Nephron (organoid): ENCODE results near the gene CCDC182.

ENCODE experiments used
- H3K27ac Mint-ChIP-seq, 3 experiments: 2 replicates each; pipeline ENCODE4 v1.8.0; 2020; ENCODE audit warnings: mixed read lengths in 3 of 3, mild to moderate bottlenecking in 2 of 3, moderate library complexity in 1 of 3
- H3K27me3 Mint-ChIP-seq: 2 replicates; pipeline ENCODE4 v1.8.0; 2021; ENCODE audit warnings: low read depth, mild to moderate bottlenecking, moderate library complexity, mixed read lengths
- H3K36me3 Mint-ChIP-seq: 2 replicates; pipeline ENCODE4 v1.8.0; 2020; ENCODE audit warnings: low read depth, mixed read lengths
- H3K4me1 Mint-ChIP-seq: 2 replicates; pipeline ENCODE4 v1.8.0; 2020; ENCODE audit warnings: mixed read lengths
- H3K4me3 Mint-ChIP-seq, 3 experiments: 2 replicates each; pipeline ENCODE4 v1.8.0; 2020; ENCODE audit warnings: mild to moderate bottlenecking in 3 of 3, mixed read lengths in 3 of 3, moderate library complexity in 2 of 3
- H3K9me3 Mint-ChIP-seq: 2 replicates; pipeline ENCODE4 v1.8.0; 2020; ENCODE audit warnings: mixed read lengths
- TF ChIP-seq, protein P1 (sequence below), 3 experiments: fragments of 200-600 bp; sonication (generic); IDR thresholded peaks; one replicate each; pipeline ENCODE4 v1.5.0; 2021; ENCODE audit warnings: antibody characterized with exemption in 3 of 3; ENCODE audit not compliant: unreplicated experiment in 3 of 3

The CCDC182 gene

DNA sequence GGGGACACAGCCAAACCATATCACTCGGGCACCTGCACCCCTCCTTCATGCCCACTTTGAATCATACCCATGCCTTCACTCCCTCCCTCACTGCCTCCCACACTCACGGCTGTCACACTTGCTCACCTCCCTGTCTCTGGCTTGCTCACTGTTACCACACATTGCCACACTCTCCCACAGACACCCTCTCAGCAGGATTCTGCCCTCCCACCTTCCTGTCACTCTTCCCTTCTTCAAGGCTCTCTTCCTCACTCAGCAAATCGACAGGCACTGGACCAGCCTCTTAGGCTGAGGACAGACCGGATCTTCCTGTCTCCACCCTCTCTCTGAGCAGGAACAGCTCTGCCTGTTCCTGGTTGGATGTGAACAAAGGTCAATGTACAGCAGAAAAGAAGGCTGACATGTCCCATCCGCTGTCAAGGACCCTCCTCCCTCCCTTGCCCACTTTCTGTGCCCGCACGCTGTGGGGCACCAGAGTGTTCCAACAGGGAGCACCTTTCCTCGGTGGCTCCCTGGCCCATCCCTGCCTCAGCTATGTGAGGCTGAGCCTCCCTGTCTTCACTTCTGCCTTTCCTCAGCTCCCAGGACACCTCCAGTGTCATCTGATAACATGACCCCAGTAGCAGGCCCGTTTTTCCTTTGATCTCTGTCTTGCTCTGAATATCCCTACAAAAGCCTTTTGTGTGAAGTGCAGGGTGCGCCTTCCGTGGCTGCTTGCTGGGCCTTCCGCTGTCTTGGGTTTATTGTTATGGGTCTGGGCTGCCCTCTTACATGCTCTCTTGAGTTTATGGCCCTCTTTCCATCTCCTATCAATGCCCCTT is 47.0 kb downstream of the CCDC182 start:
- peaks cover 12% of the 10 kb centered on the region for H3K4me1 Mint-ChIP-seq
- H3K27me3 Mint-ChIP-seq: peaks cover 15% of the 10 kb centered on the region
- no peak overlapping the region for H3K27ac Mint-ChIP-seq
- H3K9me3 Mint-ChIP-seq: peaks cover 16% of the 10 kb centered on the region
- peaks cover 12% of the 10 kb centered on the region for H3K36me3 Mint-ChIP-seq
- H3K4me3 Mint-ChIP-seq: no peak overlapping the region
- TF ChIP-seq, protein P1, sequence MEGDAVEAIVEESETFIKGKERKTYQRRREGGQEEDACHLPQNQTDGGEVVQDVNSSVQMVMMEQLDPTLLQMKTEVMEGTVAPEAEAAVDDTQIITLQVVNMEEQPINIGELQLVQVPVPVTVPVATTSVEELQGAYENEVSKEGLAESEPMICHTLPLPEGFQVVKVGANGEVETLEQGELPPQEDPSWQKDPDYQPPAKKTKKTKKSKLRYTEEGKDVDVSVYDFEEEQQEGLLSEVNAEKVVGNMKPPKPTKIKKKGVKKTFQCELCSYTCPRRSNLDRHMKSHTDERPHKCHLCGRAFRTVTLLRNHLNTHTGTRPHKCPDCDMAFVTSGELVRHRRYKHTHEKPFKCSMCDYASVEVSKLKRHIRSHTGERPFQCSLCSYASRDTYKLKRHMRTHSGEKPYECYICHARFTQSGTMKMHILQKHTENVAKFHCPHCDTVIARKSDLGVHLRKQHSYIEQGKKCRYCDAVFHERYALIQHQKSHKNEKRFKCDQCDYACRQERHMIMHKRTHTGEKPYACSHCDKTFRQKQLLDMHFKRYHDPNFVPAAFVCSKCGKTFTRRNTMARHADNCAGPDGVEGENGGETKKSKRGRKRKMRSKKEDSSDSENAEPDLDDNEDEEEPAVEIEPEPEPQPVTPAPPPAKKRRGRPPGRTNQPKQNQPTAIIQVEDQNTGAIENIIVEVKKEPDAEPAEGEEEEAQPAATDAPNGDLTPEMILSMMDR (IDR thresholded peaks at IDR 0.05; ENCODE audit: unreplicated experiment in 3 of 3): no peak

DNA sequence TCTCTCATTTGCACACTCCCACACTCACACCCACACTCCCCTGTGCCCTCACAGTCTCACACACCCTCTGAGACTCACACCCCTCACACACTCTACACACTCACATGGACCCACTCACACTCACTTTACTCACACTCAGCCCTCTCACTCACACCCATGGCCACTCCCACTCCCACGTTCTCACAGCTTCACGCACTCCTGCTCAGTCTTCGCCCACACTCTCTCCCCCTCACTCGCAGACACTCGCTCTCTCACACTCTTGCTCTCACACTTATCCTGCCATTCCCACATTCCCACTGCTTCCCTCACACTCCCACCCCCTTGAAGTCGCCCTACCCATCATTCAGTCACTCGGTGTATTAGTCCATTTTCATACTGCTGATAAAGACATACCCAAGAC is 47.9 kb downstream of the CCDC182 start:
- Mint-ChIP-seq H3K9me3 (peaks cover 24% of the 10 kb centered on the region), H3K36me3 (peaks cover 18% of the 10 kb centered on the region), H3K27ac (no peak overlapping the region), H3K4me3 (no peak overlapping the region), H3K4me1 (peaks cover 12% of the 10 kb centered on the region), H3K27me3 (peaks cover 11% of the 10 kb centered on the region)
- TF ChIP-seq, protein P1 (IDR thresholded peaks at IDR 0.05; ENCODE audit: unreplicated experiment in 3 of 3): no peak

DNA sequence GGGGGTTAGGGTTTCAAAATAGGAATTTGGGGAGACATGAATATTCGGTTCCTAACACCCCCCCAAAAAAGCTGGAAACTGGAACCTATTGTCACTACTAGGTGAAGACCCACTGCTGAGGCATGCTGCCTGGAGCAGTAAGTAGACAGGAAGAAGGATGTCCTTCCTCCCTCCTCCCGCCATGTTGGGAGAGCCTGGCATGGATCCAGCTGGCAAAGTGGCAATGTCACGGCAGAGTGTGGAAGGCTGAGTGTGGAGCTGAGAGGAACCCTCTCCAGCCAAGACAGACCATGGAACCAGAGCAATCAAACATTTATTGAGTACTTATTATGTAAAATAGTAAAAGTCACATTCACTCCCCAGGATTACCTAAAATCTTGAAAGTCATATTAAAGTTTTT is 49.0 kb downstream of the CCDC182 start:
- Mint-ChIP-seq H3K4me1 (peaks cover 12% of the 10 kb centered on the region), H3K4me3 (no peak overlapping the region), H3K9me3 (peaks cover 27% of the 10 kb centered on the region), H3K27me3 (peaks cover 10% of the 10 kb centered on the region), H3K36me3 (peaks cover 21% of the 10 kb centered on the region), H3K27ac (no peak overlapping the region)
- TF ChIP-seq, protein P1 (IDR thresholded peaks at IDR 0.05; ENCODE audit: unreplicated experiment in 3 of 3): no peak
